MCF 10A (cell line): ENCODE results near the gene NEU1. TPM values are rescaled to one million over a fixed set of nuclear protein-coding genes. Genes with fewer than 3 reads are reported as not detected.

Experiments used
- BruUV-seq: library from RNA; stranded (reverse); fragments of 400-500 nt; replicated peaks from 2 replicates; lab custom pipeline; 2021; lab: Mats Ljungman, UMichigan
- CTCF ChIA-PET: fragments of 300-600 bp; sonication (Branson Sonifier 250); formaldehyde crosslinking; extraction: SDS; loops from one replicate; lab custom pipeline; 2021; ENCODE audit warnings: antibody characterized with exemption, inconsistent platforms; lab: Yijun Ruan, JAX
- POLR2A ChIA-PET: fragments of 300-600, 350-650 bp; sonication (Branson Sonifier 250); formaldehyde crosslinking; extraction: SDS; loops from one replicate; lab custom pipeline; 2020; ENCODE audit warnings: antibody characterized with exemption, inconsistent platforms; lab: Yijun Ruan, JAX
- DNase-seq: peaks from one replicate; pipeline ENCODE4 v3.0.0-alpha.2; 2018; ENCODE audit not compliant: unreplicated experiment
- H3K27ac Mint-ChIP-seq: one replicate; pipeline ENCODE4 v1.8.0; 2022; ENCODE audit warnings: mild to moderate bottlenecking, low read depth, mixed read lengths; ENCODE audit not compliant: unreplicated experiment
- H3K27me3 Mint-ChIP-seq: one replicate; pipeline ENCODE4 v1.8.0; 2022; ENCODE audit warnings: mixed read lengths; ENCODE audit not compliant: insufficient read depth, unreplicated experiment
- H3K36me3 Mint-ChIP-seq: one replicate; pipeline ENCODE4 v1.8.0; 2022; ENCODE audit warnings: mild to moderate bottlenecking, moderate library complexity, mixed read lengths; ENCODE audit not compliant: insufficient read depth, unreplicated experiment
- H3K4me1 Mint-ChIP-seq: one replicate; pipeline ENCODE4 v1.8.0; 2022; ENCODE audit warnings: mixed read lengths; ENCODE audit not compliant: insufficient read depth, unreplicated experiment
- H3K4me3 Mint-ChIP-seq: one replicate; pipeline ENCODE4 v1.8.0; 2022; ENCODE audit warnings: mild to moderate bottlenecking, moderate library complexity, mixed read lengths; ENCODE audit not compliant: unreplicated experiment
- H3K9me3 Mint-ChIP-seq: one replicate; pipeline ENCODE4 v1.8.0; 2022; ENCODE audit warnings: mixed read lengths; ENCODE audit not compliant: unreplicated experiment
- CTCF ChIP-seq: fragments of 200-600 bp; IDR thresholded peaks from one replicate; pipeline ENCODE4 v1.8.0; 2022; ENCODE audit warnings: antibody characterized with exemption, mild to moderate bottlenecking; ENCODE audit not compliant: unreplicated experiment
- intact Hi-C: fragments of 100-400 bp; cut with micrococcal nuclease; formaldehyde crosslinking; loops from 2 replicates; pipeline ENCODE4 v1.14.1; 2022
- total RNA-seq: library from RNA; stranded (reverse); gene quantifications from 2 replicates; pipeline ENCODE4 v1.2.3, GENCODE V29; 2022

The NEU1 gene
- total RNA-seq, 1 experiment from 2014 or later = 19.7 TPM

GRCh38 chr6:31897612-31898382 is 35.2 kb upstream of the NEU1 start, which contains the start of gene EHMT2:
TSS of gene EHMT2 (minus strand) at chr6:31897698. CDS start at chr6:31897677, 21 bp downstream.
- POLR2A ChIA-PET = interaction anchor here (0.6 to 3.5 kb wide), 34 partner anchors 10 to 400 kb away, joined by 3 to 41 read pairs (median 5); partner anchors contain the start of genes AGPAT1, BAG6, C6orf47 and CFB
- intact Hi-C loops = no loop called here

GRCh38 chr6:31896856-31897611 is 34.4 kb upstream of the NEU1 start:
- H3K4me1 Mint-ChIP-seq = peaks cover 23% of the 10 kb centered on the region
- peak overlapping the region; percentile 93 for H3K4me3 Mint-ChIP-seq
- no peak for DNase-seq
- H3K27me3 Mint-ChIP-seq = no peaks in the 10 kb centered on the region
- ChIA-PET POLR2A (interaction anchor here (0.6 to 3.5 kb wide), 24 partner anchors 10 to 399 kb away, joined by 3 to 41 read pairs (median 6); partner anchors contain the start of genes BAG6, C6orf47, CFB and DDX39B), CTCF (interaction anchor here (1.2 to 1.9 kb wide), 4 partner anchors 10 to 55 kb away, joined by 3 to 28 read pairs (median 5); no protein-coding TSS in a partner anchor)
- intact Hi-C loops = no loop called here
- BruUV-seq = no TSS peak
- peak overlapping the region; percentile 64 for H3K27ac Mint-ChIP-seq
- peaks cover 52% of the 10 kb centered on the region for H3K36me3 Mint-ChIP-seq
- no peaks in the 10 kb centered on the region for H3K9me3 Mint-ChIP-seq
- TF ChIP-seq CTCF = no peak

More at GRCh38 chr6:31897612-31898382, 35.2 kb upstream of the NEU1 start, which contains the start of gene EHMT2:
- H3K27ac Mint-ChIP-seq = peak within 1 kb of the TSS; percentile 93
- H3K36me3 Mint-ChIP-seq = peaks cover 45% of the 10 kb centered on the region
- H3K4me3 Mint-ChIP-seq = peak within 1 kb of the TSS; percentile 93
- BruUV-seq = TSS peak; percentile 77
- peaks cover 26% of the 10 kb centered on the region for H3K4me1 Mint-ChIP-seq
- CTCF ChIA-PET = interaction anchor here (0.5 to 1.9 kb wide), 9 partner anchors 11 to 1270 kb away, joined by 3 to 28 read pairs (median 3); no protein-coding TSS in a partner anchor
- DNase-seq = peak; percentile 83
- H3K27me3 Mint-ChIP-seq = no peaks in the 10 kb centered on the region
- no peak for TF ChIP-seq CTCF
- H3K9me3 Mint-ChIP-seq = no peaks in the 10 kb centered on the region

GRCh38 chr6:31896493-31896855 is 33.9 kb upstream of the NEU1 start:
- CTCF ChIA-PET = interaction anchor here (0.6 to 1.3 kb wide), 3 partner anchors 9 to 56 kb away, joined by 3 to 5 read pairs (median 4); no protein-coding TSS in a partner anchor
- Mint-ChIP-seq H3K27ac (peak overlapping the region; percentile 64), H3K9me3 (no peaks in the 10 kb centered on the region), H3K4me1 (peaks cover 23% of the 10 kb centered on the region), H3K36me3 (peaks cover 58% of the 10 kb centered on the region), H3K27me3 (no peaks in the 10 kb centered on the region), H3K4me3 (peak overlapping the region; percentile 71)
- intact Hi-C loops = no loop called here
- no TSS peak for BruUV-seq
- POLR2A ChIA-PET = interaction anchor here (0.6 to 3.5 kb wide), 4 partner anchors 55 to 107 kb away, joined by 5 to 37 read pairs (median 22); partner anchors contain the start of gene DXO
- DNase-seq = no peak
- no peak for TF ChIP-seq CTCF
